Measurements from ENCODE around the gene VDR.

DNA sequence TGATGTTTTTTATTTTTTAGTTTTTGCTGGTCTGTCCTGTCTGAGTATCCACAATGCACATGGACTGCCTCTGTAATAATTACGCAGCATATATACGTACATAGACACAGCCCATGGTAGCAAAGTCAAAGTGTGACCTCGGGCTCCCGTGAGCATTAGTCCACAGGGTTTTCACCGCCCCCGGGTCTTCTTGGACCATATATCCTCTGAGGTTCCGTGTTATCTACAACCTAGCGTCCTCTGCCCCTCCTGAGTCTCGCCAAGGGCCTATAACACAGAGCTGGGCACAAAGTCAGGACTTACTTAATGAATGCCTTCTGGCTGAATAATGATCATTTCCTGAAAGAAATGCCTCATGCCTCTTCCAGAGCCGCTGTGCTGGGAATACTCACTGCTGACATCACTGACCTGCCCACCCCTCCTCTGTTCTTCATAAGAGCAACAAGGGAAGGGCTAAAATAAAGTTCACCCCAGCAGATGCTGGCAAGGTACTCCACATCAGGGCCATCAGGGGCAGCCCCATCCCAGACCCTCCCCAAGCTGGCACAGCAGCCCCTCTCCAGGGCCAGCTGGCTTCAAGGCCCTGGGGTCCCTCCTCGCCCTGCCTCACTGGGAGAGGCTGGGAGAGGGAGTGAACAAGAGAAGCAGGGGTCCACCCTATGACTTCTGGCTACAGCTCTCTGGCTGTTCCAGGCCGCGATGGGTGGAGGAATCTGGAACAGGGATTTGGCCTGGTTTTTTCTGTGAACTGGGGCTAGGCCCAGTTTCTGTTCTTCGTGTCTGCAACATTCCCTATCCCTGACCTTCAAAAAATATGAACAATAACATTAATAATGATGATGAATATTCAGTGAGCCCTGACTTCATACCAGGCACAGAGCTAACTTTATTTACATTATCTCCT is 93.0 kb downstream of the VDR start:
- TF ChIP-seq EZH2 (IDR thresholded peaks at IDR 0.05; ENCODE audit: insufficient read depth, poor library complexity, severe bottlenecking) (no peak), EZH2phosphoT487 (IDR thresholded peaks at IDR 0.05; ENCODE audit: insufficient read depth, low read depth) (no peak)

Data from GM23248 (cell line).